Epithelial cell of proximal tubule (primary cell): Measurements from ENCODE around the gene FEM1A. TPM values are rescaled to one million over a fixed set of nuclear protein-coding genes. Genes with fewer than 3 reads are reported as not detected.
"Not testable (repeated sequence)": the region's sequence is repeated elsewhere in the genome, so short reads cannot be mapped to it uniquely, and the experiment has no call there.

Experiments
- DNase-seq: peaks from one replicate; pipeline ENCODE4 v3.0.0-alpha.2; 2011; ENCODE audit warnings: low read depth
- H3K4me3 ChIP-seq: 2 replicates; pipeline ENCODE4 v1.5.1; 2011; ENCODE audit warnings: low read depth, mild to moderate bottlenecking, low read length
- CTCF ChIP-seq: conservative IDR thresholded peaks from 2 replicates; pipeline ENCODE4 v1.5.1; 2012; ENCODE audit warnings: low read depth, mild to moderate bottlenecking, low read length
- total RNA-seq: library from RNA; depleted of rRNA; stranded (reverse); fragments of >200 nt; gene quantifications from 2 replicates; pipeline ENCODE4 v1.2.3, GENCODE V29; 2015

The FEM1A gene
- total RNA-seq, 1 donor from 2014 or later = 10.4 TPM

GRCh38 chr19:4773047-4773640 is 18.4 kb upstream of the FEM1A start:
- DNase-seq = no peak
- no peak overlapping the region for H3K4me3 ChIP-seq
- TF ChIP-seq CTCF = no peak

- H3K4me3 ChIP-seq = no peak overlapping the region
- TF ChIP-seq CTCF = no peak
- no peak for DNase-seq
Measured at GRCh38 chr19:4774136-4774535, 17.4 kb upstream of the FEM1A start.

- no peak for TF ChIP-seq CTCF
- DNase-seq = no peak
- no peak overlapping the region for H3K4me3 ChIP-seq
Measured at GRCh38 chr19:4775627-4776152, 15.8 kb upstream of the FEM1A start.

- TF ChIP-seq CTCF = no peak
- no peak overlapping the region for H3K4me3 ChIP-seq
- no peak for DNase-seq
Measured at GRCh38 chr19:4776436-4777211, 14.9 kb upstream of the FEM1A start.

- not testable (repeated sequence) for DNase-seq, H3K4me3 ChIP-seq
Measured at GRCh38 chr19:4778124-4778523, 13.4 kb upstream of the FEM1A start.

GRCh38 chr19:4780860-4781259 is 10.7 kb upstream of the FEM1A start:
- TF ChIP-seq CTCF = no peak
- H3K4me3 ChIP-seq = no peak overlapping the region
- DNase-seq = no peak

- no peak for DNase-seq
- TF ChIP-seq CTCF = no peak
- no peak overlapping the region for H3K4me3 ChIP-seq
Measured at GRCh38 chr19:4781801-4782200, 9.7 kb upstream of the FEM1A start.

- not testable (repeated sequence) for H3K4me3 ChIP-seq, DNase-seq
Measured at GRCh38 chr19:4786412-4787016, 5.0 kb upstream of the FEM1A start.

GRCh38 chr19:4792019-4792865 is 708 bp downstream of the FEM1A start:
- H3K4me3 ChIP-seq = peak overlapping the region; percentile 76
- not testable (repeated sequence) for DNase-seq

- H3K4me3 ChIP-seq = peak overlapping the region; percentile 76
- not testable (repeated sequence) for DNase-seq
Measured at GRCh38 chr19:4792866-4793195, 1.3 kb downstream of the FEM1A start.
